Right ventricle myocardium inferior (tissue), 1 donor: ENCODE measurements around the gene TMEM131. TPM values are rescaled to one million over a fixed set of nuclear protein-coding genes. Genes with fewer than 3 reads are reported as not detected.
A peak's percentile ranks its signal among the peaks of the same experiment; 100 is the strongest.

ENCODE experiments used
- ATAC-seq: fragments of 200-7000 bp; cut with Tn5 transposase; one replicate; pipeline ENCODE4 v1.9.1; 2020; ENCODE audit warnings: mild to moderate bottlenecking, moderate library complexity
- DNase-seq: peaks from one replicate; pipeline ENCODE4 v3.0.0; 2021; ENCODE audit errors: missing footprints
- intact Hi-C: fragments of 100-400 bp; cut with DNase I; formaldehyde crosslinking; loops from one replicate; pipeline ENCODE4 v1.11.0; 2022
- total RNA-seq: library from RNA; stranded (reverse); fragmentation: NEBNext Ultra II Directional; extraction: Animal tissue kit (Norgen Biotek cat#: 25700); gene quantifications from one replicate; pipeline ENCODE4 v1.2.1, GENCODE V29; 2021
- donor health status: DM: no; HTN: yes; CAD: no; lungs with severe emphysema.

Gene TMEM131
- total RNA-seq, 1 donor from 2014 or later = 26.0 TPM

DNA sequence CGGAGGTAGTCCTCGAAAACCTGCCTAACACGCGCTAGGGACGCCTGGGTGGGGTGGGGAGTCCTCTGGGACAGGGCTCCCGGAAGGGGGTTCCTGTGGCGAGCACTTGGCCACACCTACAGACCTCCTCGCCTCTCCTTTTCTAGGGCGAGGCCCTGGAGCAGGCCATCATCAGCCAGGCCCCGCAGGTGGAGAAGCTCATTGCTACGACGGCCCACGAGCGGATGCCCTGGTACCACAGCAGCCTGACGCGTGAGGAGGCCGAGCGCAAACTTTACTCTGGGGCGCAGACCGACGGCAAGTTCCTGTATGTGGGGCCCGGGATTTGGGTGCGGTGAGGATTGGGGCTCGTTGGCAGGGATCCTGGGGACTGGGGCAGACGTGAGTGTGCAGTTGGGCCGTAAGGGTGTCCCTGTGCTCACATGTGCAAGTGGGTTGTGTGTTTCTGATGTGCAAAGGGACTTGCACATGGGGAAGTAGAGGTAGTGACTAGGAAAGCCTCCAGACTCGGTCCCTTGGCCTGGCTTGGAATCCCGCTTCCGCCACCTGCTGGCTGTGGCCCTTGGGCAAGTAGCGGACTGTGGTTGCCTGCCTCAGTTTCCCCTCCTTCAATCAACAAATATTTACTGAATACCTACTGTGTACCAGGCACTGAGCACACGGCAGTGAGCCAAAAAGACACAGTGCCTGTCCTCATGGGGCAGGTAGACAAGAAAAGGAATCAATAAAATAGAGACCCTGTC, 270.6 kb downstream of the TMEM131 start:
- DNase-seq (no peak), ATAC-seq (no peak)
- intact Hi-C loops = no loop called here

DNA sequence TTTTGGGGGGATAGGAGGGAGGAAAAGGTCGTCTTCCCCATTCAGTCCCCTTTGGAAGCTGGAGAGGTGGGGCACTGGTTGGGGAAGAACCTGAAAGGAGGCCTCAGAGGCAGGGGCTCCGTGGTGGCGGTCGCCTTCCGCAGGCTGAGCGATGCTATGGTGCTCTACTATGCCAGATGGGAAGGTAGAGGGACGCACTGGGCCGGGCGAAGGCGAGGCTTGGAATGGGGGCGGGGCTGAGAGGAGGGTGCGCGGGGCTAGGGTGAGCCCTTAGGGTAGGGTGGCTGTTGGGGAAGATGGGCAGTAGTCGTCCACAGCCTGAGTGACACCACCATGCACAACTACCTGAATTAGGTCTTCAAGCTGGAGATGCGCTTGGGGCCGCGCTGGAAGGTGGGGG, 271.2 kb downstream of the TMEM131 start:
- DNase-seq (no peak), ATAC-seq (no peak)
- intact Hi-C loops = no loop called here

DNA sequence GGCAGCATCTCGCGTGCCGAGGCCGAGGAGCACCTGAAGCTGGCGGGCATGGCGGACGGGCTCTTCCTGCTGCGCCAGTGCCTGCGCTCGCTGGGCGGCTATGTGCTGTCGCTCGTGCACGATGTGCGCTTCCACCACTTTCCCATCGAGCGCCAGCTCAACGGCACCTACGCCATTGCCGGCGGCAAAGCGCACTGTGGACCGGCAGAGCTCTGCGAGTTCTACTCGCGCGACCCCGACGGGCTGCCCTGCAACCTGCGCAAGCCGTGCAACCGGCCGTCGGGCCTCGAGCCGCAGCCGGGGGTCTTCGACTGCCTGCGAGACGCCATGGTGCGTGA, 271.7 kb downstream of the TMEM131 start:
- DNase-seq (peak; percentile 37), ATAC-seq (no peak)
- intact Hi-C loops = no loop called here

DNA sequence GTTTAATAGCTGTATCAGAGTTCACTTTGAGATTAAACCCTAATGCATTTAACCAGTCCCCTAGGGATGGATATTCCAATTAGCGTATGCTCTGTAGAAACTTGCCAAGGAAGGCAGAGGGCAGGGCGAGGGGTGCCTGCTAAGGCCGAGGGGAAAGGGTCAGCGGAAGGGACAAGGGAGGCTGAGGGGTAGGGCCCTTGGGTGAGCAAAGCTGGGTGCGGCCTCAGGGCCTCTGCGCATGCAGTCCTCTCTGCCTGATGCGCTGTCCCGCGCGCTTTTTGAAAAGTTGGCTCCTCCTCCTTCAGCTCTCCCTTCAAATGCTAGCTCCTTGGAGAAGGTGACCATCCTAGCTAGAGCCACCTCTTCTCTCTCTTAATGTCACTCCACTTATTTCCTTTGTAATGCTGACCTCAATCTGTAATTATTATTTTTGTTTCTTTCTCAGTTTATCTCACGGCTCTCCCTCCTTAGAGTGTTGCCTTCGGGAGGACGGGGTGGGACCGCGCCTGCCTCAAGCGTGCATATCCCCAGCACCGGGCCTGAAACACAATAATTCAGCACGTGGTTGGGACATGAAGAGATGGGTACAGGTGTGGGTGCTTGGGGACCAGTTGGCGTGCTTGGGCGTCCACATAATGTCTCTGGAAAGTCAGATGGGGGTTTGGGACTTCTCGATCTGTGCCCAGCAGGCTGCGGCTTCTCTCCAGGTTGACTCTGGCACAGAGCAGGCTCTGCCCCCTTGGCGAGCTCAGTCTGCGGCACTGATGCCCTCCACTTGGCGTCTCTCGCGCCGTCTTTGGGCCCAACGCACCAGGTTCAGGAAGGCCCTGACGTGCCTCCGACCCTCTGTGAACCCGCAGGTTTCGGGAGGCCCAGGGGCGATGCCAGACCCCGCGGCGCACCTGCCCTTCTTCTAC, 272.3 kb downstream of the TMEM131 start:
- ATAC-seq (no peak), DNase-seq (peak; percentile 34)
- intact Hi-C loops = no loop called here

DNA sequence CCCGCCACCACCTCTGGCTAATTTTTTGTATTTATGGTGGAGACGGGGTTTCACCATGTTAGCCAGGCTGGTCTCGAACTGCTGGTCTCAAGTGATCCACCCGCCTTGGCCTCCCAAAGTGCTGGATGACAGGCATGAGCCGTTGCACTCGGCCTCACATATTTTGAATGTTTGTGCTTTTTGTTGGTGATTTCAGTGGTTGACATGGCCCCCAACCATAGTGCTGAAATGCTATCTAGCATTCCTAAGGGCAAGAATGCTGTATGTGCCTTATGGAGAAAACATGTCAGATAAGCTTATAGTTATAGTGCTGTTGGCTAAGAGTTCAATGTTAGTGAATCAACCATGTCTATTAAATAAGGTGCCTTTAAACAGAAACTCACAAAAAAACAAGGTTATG, 273.5 kb downstream of the TMEM131 start:
- intact Hi-C loops = no loop called here
- ATAC-seq = no peak
- no peak for DNase-seq

DNA sequence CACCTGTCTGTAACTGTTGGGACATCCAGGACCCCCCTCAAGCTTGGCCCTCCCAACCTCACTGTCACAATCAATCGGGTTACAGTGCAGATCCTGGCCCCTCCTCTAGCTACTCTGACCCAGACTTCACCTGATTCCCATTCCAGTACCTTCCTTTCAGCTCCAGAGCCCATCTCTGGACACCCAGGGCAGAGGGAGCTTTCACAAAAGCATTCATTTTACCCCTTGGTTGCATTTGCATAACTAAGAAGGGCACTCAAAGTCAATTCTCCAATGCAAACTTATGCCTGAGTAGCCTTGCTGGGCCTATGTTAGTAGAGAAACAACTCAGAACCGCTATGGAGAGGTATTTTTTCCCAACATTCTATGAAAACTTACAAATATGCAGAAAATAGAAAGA, 275.0 kb downstream of the TMEM131 start:
- ATAC-seq (no peak), DNase-seq (no peak)
- intact Hi-C loops = no loop called here

DNA sequence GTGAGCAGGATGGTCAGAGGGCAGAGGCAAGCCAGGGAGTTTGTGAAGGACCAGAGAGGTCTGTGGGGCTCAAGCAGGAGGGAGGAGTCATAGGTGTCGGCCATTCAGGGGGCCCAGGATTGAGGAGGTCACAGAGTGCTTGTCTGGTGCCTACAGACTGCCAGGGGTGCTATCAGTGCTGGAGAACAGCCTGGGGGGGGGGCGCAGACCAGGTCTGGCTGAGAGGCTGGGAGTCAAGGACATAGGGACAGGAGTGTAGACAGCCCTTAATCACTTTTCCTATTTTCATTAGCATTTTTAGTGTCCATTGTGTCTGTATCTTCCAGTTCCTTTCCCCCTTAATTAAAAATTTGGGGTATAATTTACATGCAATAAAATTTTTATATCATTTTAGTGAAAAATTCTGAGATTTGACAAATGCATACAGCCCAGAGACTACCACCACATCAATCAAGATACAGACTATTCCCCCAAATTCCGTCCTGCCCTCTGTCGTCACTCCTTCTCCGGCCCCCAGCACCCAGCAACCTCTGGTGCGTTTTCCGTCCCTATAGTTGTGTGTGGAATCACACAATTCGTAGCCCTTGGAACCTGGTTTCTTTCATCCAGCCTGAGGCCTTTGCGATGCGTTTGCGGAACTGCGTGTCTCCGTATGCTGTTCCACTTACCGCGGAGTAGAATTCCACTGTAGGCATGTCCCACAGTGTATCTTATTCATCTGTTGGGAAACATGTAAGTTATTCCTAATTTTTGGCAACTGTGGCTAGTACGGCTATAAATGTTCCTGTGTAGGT, 276.2 kb downstream of the TMEM131 start:
- intact Hi-C loops = no loop called here
- no peak for DNase-seq
- no peak for ATAC-seq

DNA sequence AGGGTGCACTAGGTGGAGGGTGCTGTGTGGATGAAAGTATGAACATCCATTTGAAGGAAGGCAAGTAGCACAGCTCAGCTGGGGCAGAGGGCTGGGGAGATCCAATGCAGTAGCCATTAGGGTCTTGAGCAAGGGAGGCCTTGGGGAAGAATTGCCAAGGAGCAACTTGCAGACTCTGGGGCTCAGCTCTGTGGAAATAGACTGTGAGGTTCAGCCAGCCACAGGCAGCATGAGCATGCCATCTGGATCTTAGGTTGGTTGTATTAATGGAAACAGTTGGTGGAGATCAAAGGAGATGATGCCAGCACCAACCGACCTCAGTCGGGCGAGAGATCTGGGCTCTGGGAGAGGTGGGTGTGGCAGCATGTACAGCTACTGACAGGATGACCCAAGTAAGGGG, 276.8 kb downstream of the TMEM131 start:
- intact Hi-C loops = no loop called here
- DNase-seq (no peak), ATAC-seq (no peak)

DNA sequence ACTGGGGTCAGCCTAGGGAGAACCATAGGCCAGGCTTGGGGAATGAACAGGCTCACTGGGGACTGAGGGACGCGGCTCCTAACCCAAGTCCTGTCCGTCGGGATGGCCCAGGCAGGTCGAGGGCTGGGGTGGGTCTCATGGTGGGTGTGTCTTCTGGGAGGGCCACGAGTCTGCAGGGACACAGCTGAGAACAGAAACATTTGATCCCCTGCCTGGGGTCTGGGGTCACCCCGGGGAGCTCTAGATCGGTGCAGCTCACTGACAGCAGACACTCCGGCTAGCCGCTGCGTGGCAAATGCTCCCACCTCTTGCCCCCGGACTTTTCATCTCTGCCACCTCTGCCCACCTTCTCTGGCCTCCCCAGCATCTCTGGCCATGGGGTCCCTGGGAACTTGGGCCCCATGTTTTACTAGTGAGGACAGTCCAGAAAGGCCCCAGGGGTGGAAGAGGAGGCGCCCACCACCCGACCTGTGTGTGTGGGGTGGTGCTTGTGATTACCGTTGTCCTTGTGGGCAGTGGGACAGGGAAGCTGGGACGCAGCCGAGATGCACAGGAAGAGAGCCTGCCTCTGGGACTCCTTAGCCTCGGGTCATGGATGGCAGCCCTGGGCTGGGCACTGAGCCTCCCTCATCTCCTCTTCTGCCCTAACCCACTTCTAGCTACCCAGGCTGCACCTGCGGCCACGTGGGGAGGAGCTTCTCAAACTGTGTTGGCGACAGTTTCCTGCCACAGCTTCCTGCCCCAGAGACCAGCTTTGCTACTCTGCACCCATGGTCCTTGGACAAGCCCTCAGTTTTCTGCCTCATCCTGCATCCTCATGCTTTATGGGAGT, 277.5 kb downstream of the TMEM131 start:
- DNase-seq = peak; percentile 18
- no peak for ATAC-seq
- intact Hi-C loops = no loop called here

DNA sequence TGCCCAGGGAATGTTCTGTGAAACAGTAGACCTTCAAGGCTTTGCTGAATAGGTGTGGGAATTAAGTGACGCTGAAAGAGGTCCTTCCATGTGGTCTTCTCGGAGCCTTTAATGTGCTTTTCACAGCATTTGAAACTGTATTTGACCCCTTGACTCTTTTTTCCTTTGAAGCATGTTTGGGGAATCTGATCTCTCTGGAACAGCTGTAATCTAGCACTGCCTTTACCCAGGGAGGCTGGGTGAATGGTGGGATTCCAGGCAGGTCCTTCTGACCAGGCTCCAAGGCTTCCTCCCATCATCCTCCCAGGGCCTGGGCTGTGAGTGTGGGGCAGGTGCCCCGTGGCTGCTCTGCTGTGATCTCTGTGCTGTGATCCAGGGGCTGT, 278.1 kb downstream of the TMEM131 start:
- no peak for DNase-seq
- ATAC-seq = no peak
- intact Hi-C loops = no loop called here

DNA sequence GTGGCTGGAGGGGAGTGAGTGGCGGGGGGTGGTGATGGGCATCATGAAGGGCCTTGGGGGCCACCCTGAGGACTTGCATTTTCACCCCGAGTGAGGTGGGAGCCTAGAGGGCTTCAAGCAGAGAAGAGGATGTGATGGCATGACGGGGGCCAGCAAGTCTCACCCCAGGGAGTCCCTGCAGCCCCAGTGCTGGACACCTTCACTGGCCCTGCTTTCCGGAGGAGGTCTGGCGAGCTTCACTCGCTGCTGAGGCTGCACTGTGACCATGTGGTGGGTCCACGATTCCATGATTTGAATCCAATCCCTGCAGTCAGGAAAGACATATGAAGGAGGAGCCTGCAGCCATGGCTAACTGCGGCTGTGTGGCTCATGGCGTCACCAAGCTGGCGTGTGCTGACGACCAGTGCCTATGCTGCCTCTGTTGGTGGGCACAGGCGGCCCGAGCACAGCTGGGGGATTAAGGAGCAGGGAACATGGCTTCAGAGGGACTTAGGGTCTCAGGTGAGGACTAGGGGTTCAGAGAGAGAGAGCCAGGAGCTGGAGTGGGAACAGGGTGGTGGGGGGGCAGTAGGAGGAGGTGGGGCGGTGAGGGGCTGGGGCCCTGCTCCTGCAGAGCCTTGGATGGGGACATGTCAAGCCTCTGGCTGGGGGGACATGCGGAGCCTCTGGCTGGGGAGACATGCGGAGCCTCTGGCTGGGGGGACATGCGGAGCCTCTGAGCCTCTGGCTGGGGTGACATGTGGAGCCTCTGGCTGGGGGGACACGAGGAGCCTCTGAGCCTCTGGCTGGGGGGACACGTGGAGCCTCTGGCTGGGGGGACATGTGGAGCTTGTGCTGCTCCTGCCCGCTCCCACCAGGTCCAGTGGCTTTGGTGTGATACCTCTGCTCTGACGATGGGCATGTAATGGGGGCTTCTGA, 278.8 kb downstream of the TMEM131 start:
- no peak for DNase-seq
- intact Hi-C loops = no loop called here
- ATAC-seq = no peak

DNA sequence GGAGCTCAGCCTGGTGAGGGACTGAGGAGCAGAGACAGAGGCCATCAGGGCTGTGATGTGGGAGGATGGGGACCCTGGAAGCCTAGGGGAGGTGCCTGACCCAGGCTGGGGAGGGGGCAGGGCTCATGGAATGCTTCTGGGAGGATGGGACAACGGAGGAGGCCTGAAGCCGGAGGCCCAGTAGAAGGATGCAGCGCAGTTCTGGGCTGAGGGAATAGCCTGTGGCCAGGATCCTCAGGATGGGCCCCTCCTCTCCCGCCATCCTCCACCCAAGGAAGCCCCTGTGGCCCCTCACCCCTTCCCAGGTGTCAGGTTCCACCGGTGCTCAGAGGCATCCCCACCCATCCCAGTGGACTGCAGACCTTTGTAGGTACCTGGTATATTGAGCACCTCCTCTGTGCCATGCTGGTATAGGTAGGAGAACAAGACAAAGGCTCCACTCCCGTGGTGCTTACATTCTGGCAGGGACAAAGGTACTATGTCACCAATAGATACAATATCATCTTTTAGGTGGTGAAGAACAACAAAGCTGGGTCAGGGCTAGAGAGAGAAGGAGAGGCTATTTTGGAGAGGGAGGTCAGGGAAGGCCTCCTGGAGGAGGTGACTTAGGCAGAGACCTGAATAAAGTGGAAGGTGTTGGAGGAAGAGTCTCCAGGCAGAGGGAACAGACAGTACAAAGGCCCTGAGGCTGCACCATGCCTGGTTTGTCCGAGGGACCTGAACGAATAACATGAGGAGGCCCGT, 279.6 kb downstream of the TMEM131 start:
- intact Hi-C loops = no loop called here
- DNase-seq (peak; percentile 59), ATAC-seq (no peak)

DNA sequence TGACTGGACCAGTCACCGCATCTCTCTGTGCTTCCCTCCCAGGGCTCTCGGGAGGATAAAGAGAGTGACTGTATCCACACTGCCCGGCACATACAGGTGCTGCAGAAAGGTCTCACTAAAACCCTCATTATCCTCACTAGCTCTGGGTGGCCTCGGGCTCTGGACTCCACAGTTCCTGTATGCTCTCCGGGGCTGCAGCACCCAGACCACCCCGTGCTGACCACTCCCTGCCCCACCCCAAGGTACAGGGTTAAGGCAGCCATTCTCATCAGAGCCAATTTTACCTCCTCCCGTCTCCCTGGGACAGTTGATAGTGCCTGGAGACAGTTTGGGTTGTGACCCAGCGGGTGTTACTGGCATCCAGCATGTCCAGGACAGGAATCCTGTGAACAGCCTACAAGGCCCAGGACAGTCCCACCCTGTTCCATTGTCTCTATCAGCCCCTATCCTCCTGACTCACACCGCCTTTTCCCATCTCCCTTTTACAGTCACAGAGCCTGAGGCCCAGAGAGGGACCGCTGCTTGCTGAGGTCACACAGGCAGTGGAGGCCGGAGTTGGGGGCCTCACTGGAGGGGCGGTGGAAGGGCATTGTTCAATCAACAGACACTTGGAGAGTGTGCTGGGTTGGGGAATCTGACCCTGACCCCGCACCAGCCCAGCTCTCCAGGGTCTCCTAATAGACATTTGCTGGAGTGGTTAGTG, 280.6 kb downstream of the TMEM131 start:
- intact Hi-C loops = loop anchor here (5.0 kb wide), 1 partner anchor 32 kb away; no protein-coding TSS in a partner anchor

DNA sequence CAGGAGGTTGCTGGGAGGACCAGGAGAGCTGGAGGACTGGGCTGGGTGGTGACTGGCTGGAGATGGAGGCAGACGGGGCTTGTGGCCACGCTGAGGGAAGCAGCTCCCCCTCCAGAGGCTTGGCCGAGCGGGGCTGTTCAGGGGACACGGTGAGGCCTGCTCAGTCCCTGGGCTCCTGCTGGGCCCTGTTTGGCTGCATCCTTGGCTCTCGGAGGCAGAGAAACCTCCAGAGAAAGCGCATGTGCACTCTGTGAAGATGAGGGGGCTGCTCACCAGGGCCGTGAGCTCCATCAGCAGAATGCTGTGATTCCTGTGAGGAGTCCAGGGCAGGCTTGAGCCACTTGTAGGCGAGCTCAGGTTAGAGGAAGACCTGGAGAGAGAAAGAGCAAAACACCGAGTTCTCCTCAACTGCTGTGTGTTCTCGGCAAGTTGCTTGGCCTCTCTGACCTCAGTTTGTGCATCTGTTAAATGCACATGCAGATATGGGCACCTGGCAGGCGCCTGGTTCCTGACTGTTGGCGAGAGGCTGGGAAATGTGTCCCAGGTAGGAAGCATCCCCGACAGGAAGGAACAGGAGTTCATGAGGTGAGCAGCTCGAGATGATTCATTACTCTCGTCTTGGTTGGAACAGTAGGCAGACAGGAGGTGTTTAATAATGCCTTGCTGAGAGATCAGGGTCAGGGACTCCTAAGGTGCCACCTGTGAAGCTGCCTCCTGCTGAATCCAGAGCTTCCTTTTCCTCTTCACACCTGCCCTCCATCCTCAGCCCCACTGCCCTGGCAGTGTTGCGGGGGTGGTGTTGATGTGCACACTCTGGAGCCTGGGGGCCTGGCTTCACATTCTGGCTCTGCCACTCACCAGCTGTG, 281.4 kb downstream of the TMEM131 start:
- intact Hi-C loops = loop anchor here (5.0 kb wide), 1 partner anchor 33 kb away; no protein-coding TSS in a partner anchor
- ATAC-seq (no peak), DNase-seq (no peak)

More for the DNA sequence above, 280.6 kb downstream of the TMEM131 start:
- peak; percentile 29 for ATAC-seq
- DNase-seq = peak; percentile 65
